ENCODE measurements around the gene HNRNPA3.

DNA sequence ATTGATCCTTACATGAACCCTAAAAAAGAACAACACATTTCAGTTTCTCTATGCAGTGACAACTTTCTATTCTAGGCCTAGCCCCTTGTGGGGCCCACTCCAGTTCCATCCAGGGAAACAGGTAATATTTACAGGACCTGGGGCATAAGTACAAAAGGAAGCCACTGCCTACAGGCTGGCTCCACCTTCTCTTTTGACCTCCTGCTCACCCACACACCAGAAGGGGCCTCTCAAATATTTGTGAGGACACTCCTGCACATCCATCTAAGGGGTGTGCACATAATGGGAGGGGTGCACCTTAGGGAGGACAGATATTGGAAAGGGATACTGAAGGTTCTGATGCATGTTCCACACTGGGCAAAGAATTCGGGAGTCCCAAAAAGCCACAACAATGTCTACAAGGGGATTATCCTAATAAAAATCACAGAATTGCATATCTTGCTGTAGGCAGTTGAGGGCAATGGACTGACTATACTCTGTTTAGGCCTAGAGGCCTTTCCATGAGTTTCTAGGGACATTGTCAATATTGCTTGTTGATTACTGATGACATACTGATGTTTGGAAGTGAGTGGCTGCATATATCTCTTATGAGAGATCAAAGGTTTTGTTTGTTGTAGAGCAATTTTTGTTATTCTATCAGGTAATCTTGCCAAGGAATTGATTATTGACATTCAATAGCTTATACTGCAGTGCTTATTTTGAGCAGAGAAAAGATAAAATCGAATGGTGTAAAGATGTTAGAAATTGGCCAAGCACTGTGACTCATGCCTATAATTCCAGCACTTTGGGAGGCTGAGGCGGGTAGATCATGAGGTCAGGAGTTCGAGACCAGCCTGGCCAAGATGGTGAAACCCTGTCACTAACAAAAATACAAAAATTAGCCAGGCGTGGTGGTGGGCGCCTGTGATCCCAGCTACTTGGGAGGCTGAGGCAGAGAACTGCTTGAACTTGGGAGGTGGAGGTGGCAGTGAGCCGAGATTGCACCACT is 23.8 kb upstream of the HNRNPA3 start:
- TF ChIP-seq EZH2phosphoT487 (IDR thresholded peaks at IDR 0.05; ENCODE audit: borderline replicate concordance, low read length), result no peak
- TF ChIP-seq CTCF (IDR thresholded peaks at IDR 0.05; ENCODE audit: low read depth, low read length, poor library complexity, severe bottlenecking), result no peak
